C4-2B (cell line): ENCODE results near the gene TAC3.

Source experiments
- CTCF ChIP-seq: fragments of 450-650 bp; conservative IDR thresholded peaks from 2 replicates; pipeline ENCODE4 v1.5.1; 2017; ENCODE audit warnings: mild to moderate bottlenecking
- ZFX ChIP-seq: fragments of 450-650 bp; IDR thresholded peaks from 2 replicates; pipeline ENCODE4 v1.6.1; 2017

- TF ChIP-seq CTCF: no peak
- TF ChIP-seq ZFX: no peak
Measured at GRCh38 chr12:57025196-57025595, 8.9 kb upstream of the TAC3 start.
